ENCODE measurements around the gene BOC.

Gene BOC

GRCh38 chr3:113225286-113225685 is 13.9 kb downstream of the BOC start:
- no peak for DNase-seq (ENCODE audit: low read depth in 3 of 3)

- no peak for DNase-seq (ENCODE audit: low read depth in 3 of 3)
These were observed 15.1 kb downstream of the BOC start for GRCh38 chr3:113226491-113226890.

GRCh38 chr3:113227146-113227545 is 15.8 kb downstream of the BOC start:
- DNase-seq (ENCODE audit: low read depth in 3 of 3), result no peak

- no peak for DNase-seq (ENCODE audit: low read depth in 3 of 3)
These were observed 17.3 kb downstream of the BOC start for GRCh38 chr3:113228498-113229286.

GRCh38 chr3:113231391-113231790 is 20.0 kb downstream of the BOC start:
- no peak for DNase-seq (ENCODE audit: low read depth in 3 of 3)

- DNase-seq (ENCODE audit: low read depth in 3 of 3), result no peak
These were observed 20.5 kb downstream of the BOC start for GRCh38 chr3:113231827-113232253.

- no peak for DNase-seq (ENCODE audit: low read depth in 3 of 3)
These were observed 21.0 kb downstream of the BOC start for GRCh38 chr3:113232342-113232741.

GRCh38 chr3:113233497-113233896 is 22.1 kb downstream of the BOC start:
- DNase-seq (ENCODE audit: low read depth in 3 of 3), result no peak

GRCh38 chr3:113234028-113234427 is 22.7 kb downstream of the BOC start:
- no peak for DNase-seq (ENCODE audit: low read depth in 3 of 3)

GRCh38 chr3:113234688-113235260 is 23.4 kb downstream of the BOC start:
- no peak for DNase-seq (ENCODE audit: low read depth in 3 of 3)

GRCh38 chr3:113238503-113238902 is 27.1 kb downstream of the BOC start:
- DNase-seq (ENCODE audit: low read depth in 3 of 3), result no peak

GRCh38 chr3:113240841-113241240 is 29.5 kb downstream of the BOC start:
- no peak for DNase-seq (ENCODE audit: low read depth in 3 of 3)

GRCh38 chr3:113241292-113242095 is 30.1 kb downstream of the BOC start:
- DNase-seq (ENCODE audit: low read depth in 3 of 3), result no peak

- DNase-seq (ENCODE audit: low read depth in 3 of 3), result no peak
These were observed 30.8 kb downstream of the BOC start for GRCh38 chr3:113242096-113242581.

GRCh38 chr3:113243071-113243470 is 31.7 kb downstream of the BOC start:
- no peak for DNase-seq (ENCODE audit: low read depth in 3 of 3)

GRCh38 chr3:113243846-113244245 is 32.5 kb downstream of the BOC start:
- no peak for DNase-seq (ENCODE audit: low read depth in 3 of 3)

- no peak for DNase-seq (ENCODE audit: low read depth in 3 of 3)
These were observed 34.4 kb downstream of the BOC start for GRCh38 chr3:113245761-113246161.

- no peak for DNase-seq (ENCODE audit: low read depth in 3 of 3)
These were observed 35.7 kb downstream of the BOC start for GRCh38 chr3:113247068-113247467.

- no peak for DNase-seq (ENCODE audit: low read depth in 3 of 3)
These were observed 36.5 kb downstream of the BOC start for GRCh38 chr3:113247675-113248458.

- DNase-seq (ENCODE audit: low read depth in 3 of 3), result no peak
These were observed 37.8 kb downstream of the BOC start for GRCh38 chr3:113249111-113249510.

- no peak for DNase-seq (ENCODE audit: low read depth in 3 of 3)
These were observed 38.2 kb downstream of the BOC start for GRCh38 chr3:113249601-113250000.

GRCh38 chr3:113250566-113250965 is 39.2 kb downstream of the BOC start:
- no peak for DNase-seq (ENCODE audit: low read depth in 3 of 3)
